Measurements from ENCODE around the gene LRIG3. TPM values are rescaled to one million over a fixed set of nuclear protein-coding genes. Genes with fewer than 3 reads are reported as not detected.

LRIG3 gene
- total and polyA plus RNA-seq, 2 donors (not counting 3 experiments of a cell fraction or from before 2014, with no cell fraction given): 55.5 to 55.7 TPM

DNA sequence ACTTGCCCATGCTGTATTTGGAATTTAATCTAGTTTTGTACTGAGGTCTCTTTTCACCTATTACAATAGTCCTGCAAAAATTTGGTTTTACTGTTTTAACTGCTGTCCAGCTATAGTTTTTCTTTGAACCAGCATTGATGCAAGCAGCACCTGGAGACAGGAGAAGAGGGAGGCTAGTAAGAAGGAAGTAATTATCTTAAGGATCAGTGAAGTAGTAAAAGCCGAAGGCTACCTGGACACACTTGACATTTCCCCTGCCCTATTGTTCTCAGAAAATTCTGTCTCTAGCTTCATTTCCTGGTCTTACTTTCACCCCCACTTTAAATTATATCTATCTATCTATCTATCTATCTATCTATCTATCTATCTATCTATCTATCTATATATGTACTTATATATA lies 43.5 kb upstream of the LRIG3 start:
- intact Hi-C loops (cut with micrococcal nuclease): loop anchor here (2.0 to 5.0 kb wide), 2 partner anchors 77 to 113 kb away; no protein-coding TSS in a partner anchor
- DNase-seq (ENCODE audit: low read depth, low spot score): no peak
- no peak overlapping the region for H3K4me2 ChIP-seq (ENCODE audit: insufficient read depth, low read length)
- no peak overlapping the region for H3K9ac ChIP-seq (replicated peaks; ENCODE audit: extremely low read depth, insufficient read depth, low read length)
- no peaks in the 10 kb centered on the region for H3K79me2 ChIP-seq (ENCODE audit: control insufficient read depth, insufficient read depth, low read length)
- H3K4me3 ChIP-seq (replicated peaks in 1 of 3; ENCODE audit: insufficient read depth in 1 of 3, low read depth in 1 of 3, low read length in 3 of 3): no peak overlapping the region
- POLR2A ChIA-PET: no interaction called here
- no peak for FAIRE-seq
- no peaks in the 10 kb centered on the region for H3K9me3 ChIP-seq (replicated peaks; ENCODE audit: control insufficient read depth, insufficient read depth, low read length)
- no peak overlapping the region for H3K27ac ChIP-seq (ENCODE audit: insufficient read depth, low read depth, low read length)
- H4K20me1 ChIP-seq (replicated peaks; ENCODE audit: control insufficient read depth, extremely low read depth, insufficient read depth, low read length): no peaks in the 10 kb centered on the region
- H3K27me3 ChIP-seq (ENCODE audit: control insufficient read depth in 2 of 2, insufficient read depth in 2 of 2, low read length in 2 of 2): no peaks in the 10 kb centered on the region
- H3K4me1 ChIP-seq (ENCODE audit: control insufficient read depth, extremely low read depth, insufficient read depth, low read length): peaks cover 18% of the 10 kb centered on the region
- CTCF ChIA-PET: no interaction called here
- no peaks in the 10 kb centered on the region for H3K9me1 ChIP-seq (replicated peaks; ENCODE audit: control insufficient read depth, extremely low read depth, insufficient read depth, low read length)
- BruUV-seq (replicated peaks): no TSS peak
- H2AFZ ChIP-seq (ENCODE audit: low read depth, low read length): no peak overlapping the region
- dilution Hi-C loops (cut with MboI; ENCODE audit: extremely low pct_ligation_motif_present, low sequenced_read_pairs): no loop called here
- TF ChIP-seq POLR2A (IDR thresholded peaks at IDR 0.05; ENCODE audit: low read depth, low read length): no peak
- TF ChIP-seq, protein P1, sequence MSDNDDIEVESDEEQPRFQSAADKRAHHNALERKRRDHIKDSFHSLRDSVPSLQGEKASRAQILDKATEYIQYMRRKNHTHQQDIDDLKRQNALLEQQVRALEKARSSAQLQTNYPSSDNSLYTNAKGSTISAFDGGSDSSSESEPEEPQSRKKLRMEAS (IDR thresholded peaks at IDR 0.05; ENCODE audit: insufficient read depth, insufficient read length): no peak
- no peak for TF ChIP-seq GATA2 (IDR thresholded peaks at IDR 0.05; ENCODE audit: insufficient read depth, insufficient read length, low read depth, low read length)
- no peak for TF ChIP-seq POLR2AphosphoS5 (IDR thresholded peaks at IDR 0.05; ENCODE audit: insufficient read depth, low read depth, low read length)
- no peak for TF ChIP-seq JUN (IDR thresholded peaks at IDR 0.05; ENCODE audit: borderline replicate concordance, insufficient read depth, insufficient read length, low read depth)
- TF ChIP-seq, protein P2, sequence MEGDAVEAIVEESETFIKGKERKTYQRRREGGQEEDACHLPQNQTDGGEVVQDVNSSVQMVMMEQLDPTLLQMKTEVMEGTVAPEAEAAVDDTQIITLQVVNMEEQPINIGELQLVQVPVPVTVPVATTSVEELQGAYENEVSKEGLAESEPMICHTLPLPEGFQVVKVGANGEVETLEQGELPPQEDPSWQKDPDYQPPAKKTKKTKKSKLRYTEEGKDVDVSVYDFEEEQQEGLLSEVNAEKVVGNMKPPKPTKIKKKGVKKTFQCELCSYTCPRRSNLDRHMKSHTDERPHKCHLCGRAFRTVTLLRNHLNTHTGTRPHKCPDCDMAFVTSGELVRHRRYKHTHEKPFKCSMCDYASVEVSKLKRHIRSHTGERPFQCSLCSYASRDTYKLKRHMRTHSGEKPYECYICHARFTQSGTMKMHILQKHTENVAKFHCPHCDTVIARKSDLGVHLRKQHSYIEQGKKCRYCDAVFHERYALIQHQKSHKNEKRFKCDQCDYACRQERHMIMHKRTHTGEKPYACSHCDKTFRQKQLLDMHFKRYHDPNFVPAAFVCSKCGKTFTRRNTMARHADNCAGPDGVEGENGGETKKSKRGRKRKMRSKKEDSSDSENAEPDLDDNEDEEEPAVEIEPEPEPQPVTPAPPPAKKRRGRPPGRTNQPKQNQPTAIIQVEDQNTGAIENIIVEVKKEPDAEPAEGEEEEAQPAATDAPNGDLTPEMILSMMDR (IDR thresholded peaks at IDR 0.05; ENCODE audit: extremely low read depth in 1 of 2, insufficient read depth in 1 of 2, low read depth in 1 of 2, low read length in 2 of 2): no peak
- no peak for TF ChIP-seq MYC (IDR thresholded peaks at IDR 0.05; ENCODE audit: low read depth, low read length)
- no peak for TF ChIP-seq EZH2 (IDR thresholded peaks at IDR 0.05; ENCODE audit: borderline replicate concordance, low read depth, low read length, severe bottlenecking)
- TF ChIP-seq FOS (IDR thresholded peaks at IDR 0.05; ENCODE audit: borderline replicate concordance, insufficient read depth, low read length): no peak
- H3K36me3 ChIP-seq (ENCODE audit: control insufficient read depth in 2 of 2, extremely low read depth in 1 of 2, insufficient read depth in 2 of 2, low read length in 2 of 2): no peaks in the 10 kb centered on the region

Data from endothelial cell of umbilical vein (primary cell).